Activated CD4-positive, alpha-beta T cell treated with anti-CD3 and anti-CD28 coated beads for 48 hours (primary cell): Measurements from ENCODE around the gene APOL4.
"Not testable (repeated sequence)": the region's sequence is repeated elsewhere in the genome, so short reads cannot be mapped to it uniquely, and the experiment has no call there.

Experiments
- DNase-seq: peaks from one replicate; pipeline ENCODE4 v3.0.0-alpha.2; 2020

APOL4 gene

GRCh38 chr22:36201630-36202319 is at the start of gene APOL4:
Gene APOL4 (minus strand): TSS chr22:36201809. CDS start chr22:36201734, 75 bp downstream.
- no peak for DNase-seq

GRCh38 chr22:36250292-36250960 is 48.8 kb upstream of the APOL4 start:
- not testable (repeated sequence) for DNase-seq

- no peak for DNase-seq
Measured at GRCh38 chr22:36249160-36249559, 47.6 kb upstream of the APOL4 start.

GRCh38 chr22:36247955-36248354 is 46.3 kb upstream of the APOL4 start:
- DNase-seq, result no peak

GRCh38 chr22:36246718-36247117 is 45.1 kb upstream of the APOL4 start:
- no peak for DNase-seq

- DNase-seq, result no peak
Measured at GRCh38 chr22:36245805-36246356, 44.3 kb upstream of the APOL4 start.

GRCh38 chr22:36244522-36245391 is 43.1 kb upstream of the APOL4 start:
- DNase-seq, result no peak

- DNase-seq, result no peak
Measured at GRCh38 chr22:36243986-36244385, 42.4 kb upstream of the APOL4 start.

GRCh38 chr22:36239401-36240171 is 38.0 kb upstream of the APOL4 start, which contains the start of gene APOL2:
Gene APOL2 (minus strand): TSS chr22:36239527. CDS start chr22:36233162, 6,365 bp downstream.
- DNase-seq, result peak; percentile 93

GRCh38 chr22:36239150-36239400 is 37.5 kb upstream of the APOL4 start:
- DNase-seq, result no peak

GRCh38 chr22:36238373-36239149 is 37.0 kb upstream of the APOL4 start:
- DNase-seq, result no peak

GRCh38 chr22:36237462-36238372 is 36.1 kb upstream of the APOL4 start:
- DNase-seq, result peak; percentile 35

GRCh38 chr22:36236388-36237319 is 35.0 kb upstream of the APOL4 start:
- no peak for DNase-seq

- no peak for DNase-seq
Measured at GRCh38 chr22:36235585-36235984, 34.0 kb upstream of the APOL4 start.

GRCh38 chr22:36234919-36235318 is 33.3 kb upstream of the APOL4 start:
- DNase-seq, result no peak

- no peak for DNase-seq
Measured at GRCh38 chr22:36234213-36234612, 32.6 kb upstream of the APOL4 start.

GRCh38 chr22:36233796-36234195 is 32.2 kb upstream of the APOL4 start:
- DNase-seq, result no peak

GRCh38 chr22:36232715-36233401 is 31.2 kb upstream of the APOL4 start:
- no peak for DNase-seq

- not testable (repeated sequence) for DNase-seq
Measured at GRCh38 chr22:36231051-36231450, 29.4 kb upstream of the APOL4 start.
